HG03439 (cell line): Measurements from ENCODE around the gene HYOU1.
A peak's percentile ranks its signal among the peaks of the same experiment; 100 is the strongest.
"Not testable (repeated sequence)": the region's sequence is repeated elsewhere in the genome, so short reads cannot be mapped to it uniquely, and the experiment has no call there.

Source experiments
- ATAC-seq: cut with Tn5 transposase; IDR thresholded peaks from one replicate; pipeline ENCODE4 v1.9.1; 2021; ENCODE audit warnings: mild to moderate bottlenecking, moderate library complexity; ENCODE audit not compliant: unreplicated experiment

Gene HYOU1

GRCh38 chr11:119044708-119045107 is 12.3 kb downstream of the HYOU1 start:
- no peak for ATAC-seq

- no peak for ATAC-seq
Observed at GRCh38 chr11:119042927-119043326, 14.1 kb downstream of the HYOU1 start.

- no peak for ATAC-seq
Observed at GRCh38 chr11:119041821-119042514, 15.0 kb downstream of the HYOU1 start.

- not testable (repeated sequence) for ATAC-seq
Observed at GRCh38 chr11:119039471-119039870, 17.5 kb downstream of the HYOU1 start.

GRCh38 chr11:119038884-119039283 is 18.1 kb downstream of the HYOU1 start:
- no peak for ATAC-seq

- no peak for ATAC-seq
Observed at GRCh38 chr11:119034813-119035212, 22.2 kb downstream of the HYOU1 start.

- ATAC-seq: not testable (repeated sequence)
Observed at GRCh38 chr11:119033421-119033820, 23.6 kb downstream of the HYOU1 start.

- ATAC-seq: no peak
Observed at GRCh38 chr11:119031912-119032280, 25.1 kb downstream of the HYOU1 start.

GRCh38 chr11:119030329-119031047 is 26.5 kb downstream of the HYOU1 start, which contains the start of gene SLC37A4:
Gene SLC37A4, minus strand, starts transcription at chr11:119030877.
- peak; percentile 92 for ATAC-seq

- ATAC-seq: peak; percentile 18
Observed at GRCh38 chr11:119030029-119030328, 27.0 kb downstream of the HYOU1 start.

- ATAC-seq: peak; percentile 6
Observed at GRCh38 chr11:119029340-119030028, 27.5 kb downstream of the HYOU1 start.

GRCh38 chr11:119029069-119029339 is 28.0 kb downstream of the HYOU1 start:
- ATAC-seq: no peak

GRCh38 chr11:119028346-119029068 is 28.5 kb downstream of the HYOU1 start:
- ATAC-seq: no peak

- no peak for ATAC-seq
Observed at GRCh38 chr11:119027561-119028345, 29.3 kb downstream of the HYOU1 start.

GRCh38 chr11:119026970-119027369 is 30.0 kb downstream of the HYOU1 start:
- ATAC-seq: no peak

- no peak for ATAC-seq
Observed at GRCh38 chr11:119025978-119026766, 30.8 kb downstream of the HYOU1 start.

- ATAC-seq: no peak
Observed at GRCh38 chr11:119025541-119025940, 31.5 kb downstream of the HYOU1 start.

- no peak for ATAC-seq
Observed at GRCh38 chr11:119025099-119025473, 31.9 kb downstream of the HYOU1 start.

GRCh38 chr11:119024430-119025098 is 32.4 kb downstream of the HYOU1 start:
- no peak for ATAC-seq

GRCh38 chr11:119023741-119024140 is 33.3 kb downstream of the HYOU1 start:
- ATAC-seq: no peak
